ENCODE data around the gene FUBP1. TPM values are rescaled to one million over a fixed set of nuclear protein-coding genes. Genes with fewer than 3 reads are reported as not detected.

FUBP1 gene
- polyA plus RNA-seq, 1 of the 3 experiments (the other 2 are of a cell fraction), result 64.1 TPM

DNA sequence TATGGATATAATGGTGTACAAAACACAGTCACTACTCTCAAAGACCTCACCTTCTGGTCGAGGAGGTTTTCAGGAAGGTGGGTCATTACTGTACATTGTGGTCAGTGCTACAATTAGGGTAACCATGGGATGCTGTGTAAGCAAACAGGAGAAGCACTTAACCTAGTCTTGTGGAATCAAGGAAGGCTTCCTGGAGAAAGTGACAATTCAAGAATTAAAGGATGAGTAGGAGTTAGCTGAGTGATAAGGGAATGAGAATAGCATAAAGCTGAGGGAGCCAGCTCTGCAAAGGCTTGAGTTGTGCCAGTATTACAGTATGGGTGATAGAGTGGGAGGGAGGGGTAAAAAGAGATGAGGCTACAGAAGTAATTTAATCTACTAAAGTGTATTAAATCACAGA lies 73.3 kb downstream of the FUBP1 start:
- ChIA-PET CTCF (no interaction called here), POLR2A (no interaction called here)
- no peaks in the 10 kb centered on the region for H3K27me3 ChIP-seq (ENCODE audit: insufficient read depth)
- no peak overlapping the region for H3K9ac ChIP-seq
- H3K4me1 ChIP-seq (ENCODE audit: control insufficient read depth in 1 of 2, insufficient read depth in 2 of 2, low read depth in 1 of 2, low read length in 1 of 2), result no peaks in the 10 kb centered on the region
- H3K9me2 ChIP-seq, result no peaks in the 10 kb centered on the region
- no peaks in the 10 kb centered on the region for H3K9me3 ChIP-seq
- no peak overlapping the region for H3K27ac ChIP-seq (ENCODE audit: low read depth in 2 of 2, low read length in 1 of 2)
- H2AFZ ChIP-seq (ENCODE audit: low read depth), result no peak overlapping the region
- 13% methylated on average over 1 of the region's 1 CpG for WGBS (ENCODE audit: low lambda C conversion rate)
- no peaks in the 10 kb centered on the region for H4K20me1 ChIP-seq (ENCODE audit: insufficient read depth)
- H3K4me2 ChIP-seq, result no peak overlapping the region
- DNase-seq, result no peak
- peaks cover 12% of the 10 kb centered on the region for H3F3A ChIP-seq (replicated peaks; ENCODE audit: insufficient read depth)
- TF ChIP-seq TCF12 (IDR thresholded peaks at IDR 0.05) (no peak), RAD21 (IDR thresholded peaks at IDR 0.05; ENCODE audit: low read length) (no peak), GABPA (IDR thresholded peaks at IDR 0.05; ENCODE audit: low read depth) (no peak), POLR2AphosphoS5 (IDR thresholded peaks at IDR 0.05; ENCODE audit: low read depth, low read length) (no peak), FOSL2 (IDR thresholded peaks at IDR 0.05; ENCODE audit: borderline replicate concordance, low read depth) (no peak), TAF1 (IDR thresholded peaks at IDR 0.05; ENCODE audit: borderline replicate concordance, low read depth, low read length) (no peak), JUND (IDR thresholded peaks at IDR 0.05) (no peak), IRF3 (IDR thresholded peaks at IDR 0.05; ENCODE audit: low read depth, low read length) (no peak), CTCF (IDR thresholded peaks at IDR 0.05) (no peak)
- TF ChIP-seq, protein P1, sequence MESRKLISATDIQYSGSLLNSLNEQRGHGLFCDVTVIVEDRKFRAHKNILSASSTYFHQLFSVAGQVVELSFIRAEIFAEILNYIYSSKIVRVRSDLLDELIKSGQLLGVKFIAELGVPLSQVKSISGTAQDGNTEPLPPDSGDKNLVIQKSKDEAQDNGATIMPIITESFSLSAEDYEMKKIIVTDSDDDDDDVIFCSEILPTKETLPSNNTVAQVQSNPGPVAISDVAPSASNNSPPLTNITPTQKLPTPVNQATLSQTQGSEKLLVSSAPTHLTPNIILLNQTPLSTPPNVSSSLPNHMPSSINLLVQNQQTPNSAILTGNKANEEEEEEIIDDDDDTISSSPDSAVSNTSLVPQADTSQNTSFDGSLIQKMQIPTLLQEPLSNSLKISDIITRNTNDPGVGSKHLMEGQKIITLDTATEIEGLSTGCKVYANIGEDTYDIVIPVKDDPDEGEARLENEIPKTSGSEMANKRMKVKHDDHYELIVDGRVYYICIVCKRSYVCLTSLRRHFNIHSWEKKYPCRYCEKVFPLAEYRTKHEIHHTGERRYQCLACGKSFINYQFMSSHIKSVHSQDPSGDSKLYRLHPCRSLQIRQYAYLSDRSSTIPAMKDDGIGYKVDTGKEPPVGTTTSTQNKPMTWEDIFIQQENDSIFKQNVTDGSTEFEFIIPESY (IDR thresholded peaks at IDR 0.05; ENCODE audit: borderline replicate concordance, low read depth), result no peak
- H3K79me2 ChIP-seq (ENCODE audit: insufficient read depth), result peaks cover 58% of the 10 kb centered on the region; the same call in 1 of the 2 replicates
- peaks cover 0 to 13% of the 10 kb centered on the region in 2 experiments for H3K36me3 ChIP-seq (replicated peaks in 1 of 2; ENCODE audit: control insufficient read depth in 1 of 2, insufficient read depth in 2 of 2, low read length in 1 of 2)
- no peak overlapping the region for H3K4me3 ChIP-seq (ENCODE audit: low read depth in 2 of 2, low read length in 1 of 2)

DNA sequence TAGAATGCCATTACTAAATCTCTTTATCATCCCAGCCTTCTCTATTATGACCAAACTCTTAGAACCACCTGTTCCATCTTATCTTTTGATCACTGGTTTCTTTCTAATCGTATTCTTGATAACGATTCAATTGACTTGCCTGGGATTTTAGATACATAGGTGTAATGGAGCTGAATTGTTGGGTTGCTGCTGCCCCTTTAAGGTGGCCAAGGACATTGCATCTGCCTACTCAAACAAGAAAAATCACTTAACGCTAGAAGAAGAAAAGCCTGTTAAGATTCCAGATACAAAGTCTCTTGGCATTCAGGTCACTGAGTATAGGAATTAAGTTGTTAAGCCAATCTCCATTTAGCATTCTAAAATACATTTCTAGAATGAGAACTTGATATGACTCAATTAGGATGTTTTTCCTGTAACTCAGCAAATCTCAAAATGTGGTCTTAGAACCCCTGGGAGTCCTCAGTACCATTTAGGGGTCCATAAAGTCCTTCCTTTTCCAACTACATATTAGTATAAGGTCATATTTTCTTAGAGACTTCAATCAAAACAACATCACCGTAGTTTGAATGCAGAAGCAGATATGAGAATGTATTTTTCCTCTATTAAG lies 78.1 kb downstream of the FUBP1 start:
- Histone ChIP-seq H2AFZ (ENCODE audit: low read depth) (no peak overlapping the region), H3K9me2 (no peaks in the 10 kb centered on the region), H4K20me1 (ENCODE audit: insufficient read depth) (no peaks in the 10 kb centered on the region), H3K27ac (ENCODE audit: low read depth in 2 of 2, low read length in 1 of 2) (no peak overlapping the region), H3K4me2 (no peak overlapping the region), H3K9ac (no peak overlapping the region), H3K36me3 (replicated peaks in 1 of 2; ENCODE audit: control insufficient read depth in 1 of 2, insufficient read depth in 2 of 2, low read length in 1 of 2) (peaks cover 0 to 12% of the 10 kb centered on the region in 2 experiments), H3K9me3 (no peaks in the 10 kb centered on the region), H3K79me2 (ENCODE audit: insufficient read depth) (peaks cover 59% of the 10 kb centered on the region), H3K27me3 (ENCODE audit: insufficient read depth) (no peaks in the 10 kb centered on the region), H3F3A (replicated peaks; ENCODE audit: insufficient read depth) (peaks cover 19% of the 10 kb centered on the region), H3K4me1 (ENCODE audit: control insufficient read depth in 1 of 2, insufficient read depth in 2 of 2, low read depth in 1 of 2, low read length in 1 of 2) (0 out of 4 replicates have a peak, but pooled peaks cover 0 to 5% of the 10 kb centered on the region in 2 experiments), H3K4me3 (ENCODE audit: low read depth in 2 of 2, low read length in 1 of 2) (no peak overlapping the region)
- peak; percentile 43 for DNase-seq
- WGBS (ENCODE audit: low lambda C conversion rate), result 33% methylated on average over 4 of the region's 4 CpGs
- CTCF ChIA-PET, result interaction anchor here (0.6 to 2.0 kb wide), 20 partner anchors 13 to 748 kb away, joined by 3 to 13 read pairs (median 3); partner anchors contain the start of gene NEXN
- POLR2A ChIA-PET, result no interaction called here
- TF ChIP-seq CTCF (IDR thresholded peaks at IDR 0.05), result peak; percentile 85
- TF ChIP-seq RAD21 (IDR thresholded peaks at IDR 0.05; ENCODE audit: low read length), result peak; percentile 86
- TF ChIP-seq, protein P1 (IDR thresholded peaks at IDR 0.05; ENCODE audit: borderline replicate concordance, low read depth), result no peak
- TF ChIP-seq MEF2A (IDR thresholded peaks at IDR 0.05; ENCODE audit: borderline replicate concordance, low read depth), result no peak
- TF ChIP-seq JUND (IDR thresholded peaks at IDR 0.05), result no peak
- no peak for TF ChIP-seq YY1 (IDR thresholded peaks at IDR 0.05; ENCODE audit: low read depth)
- peak; percentile 51 for TF ChIP-seq SMC3 (IDR thresholded peaks at IDR 0.05; ENCODE audit: low read depth, low read length)
